Mammary epithelial cell (primary cell): Measurements from ENCODE around the gene NEDD9.

ENCODE experiments used
- EZH2 ChIP-seq: IDR thresholded peaks from 2 replicates; pipeline ENCODE4 v1.6.1; 2012; ENCODE audit warnings: low read length, inconsistent platforms, borderline replicate concordance
- TF ChIP-seq, protein P1 (sequence below), 2 donors: IDR thresholded peaks in 1 of 2; conservative IDR thresholded peaks in 1 of 2; 2 replicates each; pipeline ENCODE4 v1.5.1; 2011 to 2012; ENCODE audit warnings: inconsistent platforms in 2 of 2, low read length in 2 of 2, mild to moderate bottlenecking in 2 of 2, control low read depth in 1 of 2, low read depth in 1 of 2; ENCODE audit not compliant: insufficient read depth in 1 of 2; ENCODE audit errors: extremely low read depth in 1 of 2

GRCh38 chr6:11279284-11279689, 46.8 kb upstream of the NEDD9 start:
- TF ChIP-seq, protein P1, sequence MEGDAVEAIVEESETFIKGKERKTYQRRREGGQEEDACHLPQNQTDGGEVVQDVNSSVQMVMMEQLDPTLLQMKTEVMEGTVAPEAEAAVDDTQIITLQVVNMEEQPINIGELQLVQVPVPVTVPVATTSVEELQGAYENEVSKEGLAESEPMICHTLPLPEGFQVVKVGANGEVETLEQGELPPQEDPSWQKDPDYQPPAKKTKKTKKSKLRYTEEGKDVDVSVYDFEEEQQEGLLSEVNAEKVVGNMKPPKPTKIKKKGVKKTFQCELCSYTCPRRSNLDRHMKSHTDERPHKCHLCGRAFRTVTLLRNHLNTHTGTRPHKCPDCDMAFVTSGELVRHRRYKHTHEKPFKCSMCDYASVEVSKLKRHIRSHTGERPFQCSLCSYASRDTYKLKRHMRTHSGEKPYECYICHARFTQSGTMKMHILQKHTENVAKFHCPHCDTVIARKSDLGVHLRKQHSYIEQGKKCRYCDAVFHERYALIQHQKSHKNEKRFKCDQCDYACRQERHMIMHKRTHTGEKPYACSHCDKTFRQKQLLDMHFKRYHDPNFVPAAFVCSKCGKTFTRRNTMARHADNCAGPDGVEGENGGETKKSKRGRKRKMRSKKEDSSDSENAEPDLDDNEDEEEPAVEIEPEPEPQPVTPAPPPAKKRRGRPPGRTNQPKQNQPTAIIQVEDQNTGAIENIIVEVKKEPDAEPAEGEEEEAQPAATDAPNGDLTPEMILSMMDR (conservative IDR thresholded peaks at IDR 0.05 in 1 of 2, IDR thresholded peaks at IDR 0.05 in 1 of 2; ENCODE audit: extremely low read depth in 1 of 2, insufficient read depth in 1 of 2, low read depth in 1 of 2, low read length in 2 of 2): no peak
- TF ChIP-seq EZH2: no peak
